K562 (cell line): Measurements from ENCODE around the gene ABCA4. TPM values are rescaled to one million over a fixed set of nuclear protein-coding genes. Genes with fewer than 3 reads are reported as not detected.

ENCODE experiments used
- ATAC-seq: fragments of 200-7000 bp; cut with Tn5 transposase; 3 replicates; pipeline ENCODE4 v1.9.1; 2020; ENCODE audit warnings: moderate library complexity
- BruUV-seq: library from RNA; stranded (reverse); fragments of 400-500 nt; replicated peaks from 2 replicates; lab custom pipeline; 2021; lab: Mats Ljungman, UMichigan
- CTCF ChIA-PET: fragments of 300-600 bp; formaldehyde crosslinking; extraction: SDS; loops from one replicate; lab custom pipeline; 2021; ENCODE audit warnings: low intra/inter-chr PET ratio; lab: Yijun Ruan, JAX
- POLR2A ChIA-PET: fragments of 300-600, 350-650 bp; sonication (Branson Sonifier 250); formaldehyde crosslinking; extraction: SDS; loops from one replicate; lab custom pipeline; 2021; ENCODE audit warnings: antibody characterized with exemption, inconsistent platforms; lab: Yijun Ruan, JAX
- DNase-seq, 4 experiments: peaks; one replicate each; pipeline versions ENCODE4 v3.0.0 to v3.0.0-alpha.2; 2011 to 2018; ENCODE audit warnings: low spot score in 3 of 4, mixed read lengths in 3 of 4; ENCODE audit errors: extremely low read depth in 1 of 4
- FAIRE-seq: peaks from 2 replicates; lab custom pipeline; 2011; peaks lifted over from hg19 to GRCh38; lab: Jason Lieb, UNC
- H2AFZ ChIP-seq: 2 replicates; pipeline ENCODE4 v1.6.0; 2011; ENCODE audit warnings: low read depth, low read length, control low read depth, inconsistent platforms
- H3K27ac ChIP-seq: fragments of 200-600 bp; 3 replicates; pipeline ENCODE4 v1.8.0; 2011; ENCODE audit warnings: low read depth, mild to moderate bottlenecking, control low read depth, inconsistent platforms, low read length, moderate library complexity, mixed read lengths; ENCODE audit errors: extremely low read depth
- H3K27me3 ChIP-seq, 2 experiments: fragments of 300-600 bp in 1 of 2; 2 replicates in 1 of 2; 3 replicates in 1 of 2; pipeline versions ENCODE4 v1.6.0 to v1.8.0; 2011; ENCODE audit warnings: inconsistent platforms in 2 of 2, low read length in 2 of 2, mild to moderate bottlenecking in 1 of 2, mixed read lengths in 1 of 2, moderate library complexity in 1 of 2; ENCODE audit not compliant: control insufficient read depth in 2 of 2, insufficient read depth in 2 of 2
- H3K36me3 ChIP-seq: fragments of 300-600 bp; 3 replicates; pipeline ENCODE4 v1.8.0; 2011; ENCODE audit warnings: mild to moderate bottlenecking, low read length, inconsistent platforms; ENCODE audit not compliant: control insufficient read depth, insufficient read depth
- H3K4me1 ChIP-seq, 2 experiments: fragments of 200-600 bp in 1 of 2; replicated peaks in 1 of 2; 2 replicates in 1 of 2; 3 replicates in 1 of 2; pipeline versions ENCODE4 v1.5.1 to v1.8.0; 2011; ENCODE audit warnings: inconsistent platforms in 2 of 2, low read length in 2 of 2, mild to moderate bottlenecking in 1 of 2, mixed read lengths in 1 of 2, moderate library complexity in 1 of 2; ENCODE audit not compliant: control insufficient read depth in 2 of 2, insufficient read depth in 2 of 2
- H3K4me2 ChIP-seq: 2 replicates; pipeline ENCODE4 v1.6.1; 2011; ENCODE audit warnings: low read length, control low read depth, inconsistent platforms, mixed read lengths; ENCODE audit not compliant: insufficient read depth
- H3K4me3 ChIP-seq: fragments of 200-600 bp; sonication (generic), shearing (Covaris generic); 2 replicates; pipeline ENCODE4 v1.5.1; 2016; ENCODE audit warnings: control low read depth, inconsistent platforms
- H3K79me2 ChIP-seq: fragments of 200-600 bp; 3 replicates; pipeline ENCODE4 v1.8.0; 2011; ENCODE audit warnings: low read length, inconsistent platforms; ENCODE audit not compliant: control insufficient read depth, insufficient read depth
- H3K9ac ChIP-seq, 2 experiments: 2 replicates each; pipeline versions ENCODE4 v1.6.0 to v1.6.1; 2011; ENCODE audit warnings: low read depth in 2 of 2, low read length in 2 of 2, control low read depth in 1 of 2, inconsistent platforms in 1 of 2, mild to moderate bottlenecking in 1 of 2, mixed read lengths in 1 of 2; ENCODE audit not compliant: insufficient read depth in 1 of 2
- H3K9me1 ChIP-seq: one replicate; pipeline ENCODE4 v1.6.0; 2011; ENCODE audit warnings: inconsistent platforms, mild to moderate bottlenecking, low read length, moderate library complexity; ENCODE audit not compliant: control insufficient read depth, insufficient read depth
- H3K9me3 ChIP-seq: replicated peaks from 2 replicates; pipeline ENCODE4 v1.5.1; 2011; ENCODE audit warnings: low read depth, low read length, inconsistent platforms; ENCODE audit not compliant: control insufficient read depth, insufficient read depth
- H4K20me1 ChIP-seq: replicated peaks from 2 replicates; pipeline ENCODE4 v1.6.1; 2011; ENCODE audit warnings: low read length, inconsistent platforms, mixed read lengths; ENCODE audit not compliant: control insufficient read depth, insufficient read depth
- E2F5 ChIP-seq: sonication (generic); formaldehyde crosslinking; IDR thresholded peaks from 2 replicates; pipeline ENCODE4 v1.8.0; 2022; ENCODE audit warnings: mild to moderate bottlenecking, missing genetic modification reagents
- HNRNPLL ChIP-seq: fragments of 200-400 bp; formaldehyde crosslinking; IDR thresholded peaks from 2 replicates; pipeline ENCODE4 v1.6.1; 2017; ENCODE audit warnings: low read length, low read depth, mild to moderate bottlenecking; ENCODE audit not compliant: poor library complexity, severe bottlenecking
- IRF1 ChIP-seq: sonication (generic); formaldehyde crosslinking; IDR thresholded peaks from 2 replicates; pipeline ENCODE4 v1.8.0; 2022; ENCODE audit warnings: missing genetic modification reagents, mild to moderate bottlenecking, borderline replicate concordance
- MCM3 ChIP-seq: fragments of 450-650 bp; IDR thresholded peaks from 2 replicates; pipeline ENCODE4 v1.6.1; 2016
- MTF1 ChIP-seq: fragments of 250-450 bp; sonication (Bioruptor Pico); IDR thresholded peaks from 2 replicates; pipeline ENCODE4 v1.9.0; 2021; ENCODE audit warnings: moderate library complexity, mild to moderate bottlenecking, inconsistent platforms, borderline replicate concordance
- NFYB ChIP-seq: IDR thresholded peaks from 2 replicates; pipeline ENCODE4 v1.6.1; 2011; ENCODE audit warnings: mild to moderate bottlenecking, moderate library complexity; ENCODE audit not compliant: insufficient read length; ENCODE audit errors: extremely low read depth
- REST ChIP-seq, 2 experiments: fragments of 450-650 bp; formaldehyde crosslinking in 1 of 2; IDR thresholded peaks; 2 replicates each; pipeline versions ENCODE4 v1.4.0 to v1.6.1; 2014 to 2020; ENCODE audit warnings: mild to moderate bottlenecking in 2 of 2, borderline replicate concordance in 1 of 2, low read depth in 1 of 2
- RFX7 ChIP-seq: fragments of 250-450 bp; sonication (Bioruptor Pico); IDR thresholded peaks from 2 replicates; pipeline ENCODE4 v1.5.1; 2021; ENCODE audit warnings: mild to moderate bottlenecking
- ZNF75A ChIP-seq: fragments of 450-650 bp; formaldehyde crosslinking; IDR thresholded peaks from 2 replicates; pipeline ENCODE4 v1.4.0; 2020; ENCODE audit warnings: mild to moderate bottlenecking
- WGBS: fragments of 100-300 bp; shearing (Covaris generic); methylation state at CpG from one replicate; pipeline ENCODE4 v1.1.6; 2016; ENCODE audit warnings: low coverage, mixed read lengths; ENCODE audit not compliant: insufficient coverage; ENCODE audit errors: missing lambda C conversion rate; 5-methylcytosine and 5-hydroxymethylcytosine counted together
- in situ Hi-C: fragments of 300-500 bp; cut with MboI; formaldehyde crosslinking; loops from 4 replicates; pipeline ENCODE4 v1.15.0; 2018; ENCODE audit warnings: inconsistent platforms, mixed read lengths
- intact Hi-C: fragments of 100-400 bp; cut with micrococcal nuclease; formaldehyde crosslinking; loops from 2 replicates; pipeline ENCODE4 v1.14.2; 2022
- polyA plus RNA-seq, 8 experiments: library from polyadenylated mRNA; depleted of rRNA in 4 of 8; stranded (reverse) in 5 of 8; unstranded in 3 of 8; fragments of >200 nt; fragmentation: Nextera tagmentation in 2 of 8; fragmentation: Illumina TruSeq in 1 of 8; extraction: Ambion mirVana in 2 of 8; extraction: Trizol in 1 of 8; gene quantifications; 2 replicates each; pipeline versions ENCODE4 v1.2.1 to v1.2.3, GENCODE V29; 2011 to 2014; ENCODE audit warnings: inconsistent platforms in 1 of 8, missing spikeins in 1 of 8
- total RNA-seq, 7 experiments: library from RNA; depleted of rRNA in 6 of 7; stranded (reverse); fragments of >200 nt in 6 of 7; fragmentation: Illumina TruSeq in 2 of 7; extraction: Trizol in 2 of 7; gene quantifications; 2 replicates each; pipeline versions ENCODE4 v1.2.1 to v1.2.3, GENCODE V29; 2011 to 2021; ENCODE audit warnings: low replicate concordance in 1 of 7

ABCA4 gene
- total and polyA plus RNA-seq, 9 of the 15 experiments (the other 6 are each of a cell fraction or from before 2014, with no cell fraction given) = 0.01 to 0.04 TPM; not detected in 7

- TF ChIP-seq MTF1 (CRISPR knock-in tag) = no peak
- TF ChIP-seq, all 486 proteins: peak for 2
Measured at GRCh38 chr1:94125551-94126514, 4.9 kb upstream of the ABCA4 start (continued).

GRCh38 chr1:94124538-94124937 is 3.6 kb upstream of the ABCA4 start:
- intact Hi-C loops (no loop called here), in situ Hi-C loops (no loop called here)
- Histone ChIP-seq H3K27ac (no peak overlapping the region), H3K4me1 (no peaks in the 10 kb centered on the region), H3K36me3 (no peaks in the 10 kb centered on the region), H3K9ac (no peak overlapping the region), H3K4me3 (no peak overlapping the region), H4K20me1 (0 out of 2 replicates have a peak, but pooled peaks cover 3% of the 10 kb centered on the region), H3K27me3 (no peaks in the 10 kb centered on the region; a peak in 1 of 5 replicates), H2AFZ (no peak overlapping the region), H3K9me3 (no peaks in the 10 kb centered on the region), H3K9me1 (no peaks in the 10 kb centered on the region), H3K79me2 (no peaks in the 10 kb centered on the region), H3K4me2 (no peak overlapping the region)
- POLR2A ChIA-PET = no interaction called here
- WGBS = 0% methylated on average over 1 of the region's 1 CpG
- DNase-seq (no peak), FAIRE-seq (no peak), ATAC-seq (no peak)
- CTCF ChIA-PET = no interaction called here
- no TSS peak for BruUV-seq
- no peak for TF ChIP-seq HNRNPLL
- TF ChIP-seq NFYB = no peak
- no peak for TF ChIP-seq ZNF75A (CRISPR knock-in tag)
- TF ChIP-seq IRF1 (CRISPR knock-in tag) = no peak
- TF ChIP-seq E2F5 (CRISPR knock-in tag) = no peak
- TF ChIP-seq REST (IDR thresholded peaks at IDR 0.05; ENCODE audit: borderline replicate concordance) = no peak
- no peak for TF ChIP-seq REST (CRISPR knock-in tag; IDR thresholded peaks at IDR 0.05; ENCODE audit: low read depth)
- no peak for TF ChIP-seq MCM3
- TF ChIP-seq RFX7 = no peak
